ENCODE measurements around the gene CYTH3. TPM values are rescaled to one million over a fixed set of nuclear protein-coding genes. Genes with fewer than 3 reads are reported as not detected.
A peak's percentile ranks its signal among the peaks of the same experiment; 100 is the strongest.

Gene CYTH3
- total and polyA plus RNA-seq, 9 of the 15 experiments (the other 6 are each of a cell fraction or from before 2014, with no cell fraction given): 0.25 to 15.2 (median 11.4) TPM

DNA sequence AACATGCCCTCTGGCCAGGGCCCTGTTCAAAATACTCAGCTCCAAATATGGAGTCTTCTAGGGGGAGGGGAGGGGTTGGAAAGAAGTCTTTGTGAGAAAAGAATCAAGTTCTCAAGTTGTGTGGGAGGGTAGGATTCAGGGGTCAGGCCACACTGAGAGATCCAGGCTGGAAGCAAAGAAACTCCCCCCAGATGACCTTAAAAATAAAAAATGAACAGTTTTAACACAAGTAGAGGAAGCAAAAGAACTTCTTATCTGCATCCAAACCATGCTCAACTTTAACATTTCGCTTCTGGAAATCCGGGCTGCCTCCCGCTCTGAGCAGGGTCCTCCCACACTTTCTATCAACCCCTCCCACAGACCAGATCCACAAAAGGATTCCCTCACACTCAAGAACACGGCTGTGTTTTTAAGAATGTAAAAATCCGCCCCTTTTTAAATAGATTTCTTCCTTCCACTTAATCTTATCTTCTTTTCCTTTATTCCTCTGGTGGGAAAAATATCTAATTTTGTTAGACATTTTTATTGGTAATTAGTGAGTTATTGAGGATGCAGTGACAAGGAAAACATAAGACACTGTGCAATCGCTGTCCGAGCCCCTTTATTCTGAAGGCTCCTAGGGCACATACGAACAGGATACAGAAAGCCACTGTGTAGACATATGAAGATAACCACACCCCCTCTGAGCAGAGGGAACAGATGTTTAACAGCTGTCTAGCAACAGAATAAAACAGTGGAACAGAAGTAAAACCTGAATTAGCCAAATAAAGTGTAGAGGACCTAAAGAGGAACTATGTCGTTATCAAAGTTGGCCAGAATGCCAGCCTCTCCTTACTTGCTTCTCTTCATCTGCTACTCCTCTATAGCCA, 43.8 kb downstream of the CYTH3 start (continued):
- peak; percentile 78 for TF ChIP-seq TEAD4 (IDR thresholded peaks at IDR 0.05; ENCODE audit: low read length)
- TF ChIP-seq TEAD4 (CRISPR knock-in tag; IDR thresholded peaks at IDR 0.05; ENCODE audit: borderline replicate concordance): no peak
- no peak for TF ChIP-seq ZNF197 (CRISPR knock-in tag; IDR thresholded peaks at IDR 0.05; ENCODE audit: low read depth)
- peak; percentile 48 to 61 for TF ChIP-seq KDM1A (IDR thresholded peaks at IDR 0.05)
- TF ChIP-seq, protein P1, sequence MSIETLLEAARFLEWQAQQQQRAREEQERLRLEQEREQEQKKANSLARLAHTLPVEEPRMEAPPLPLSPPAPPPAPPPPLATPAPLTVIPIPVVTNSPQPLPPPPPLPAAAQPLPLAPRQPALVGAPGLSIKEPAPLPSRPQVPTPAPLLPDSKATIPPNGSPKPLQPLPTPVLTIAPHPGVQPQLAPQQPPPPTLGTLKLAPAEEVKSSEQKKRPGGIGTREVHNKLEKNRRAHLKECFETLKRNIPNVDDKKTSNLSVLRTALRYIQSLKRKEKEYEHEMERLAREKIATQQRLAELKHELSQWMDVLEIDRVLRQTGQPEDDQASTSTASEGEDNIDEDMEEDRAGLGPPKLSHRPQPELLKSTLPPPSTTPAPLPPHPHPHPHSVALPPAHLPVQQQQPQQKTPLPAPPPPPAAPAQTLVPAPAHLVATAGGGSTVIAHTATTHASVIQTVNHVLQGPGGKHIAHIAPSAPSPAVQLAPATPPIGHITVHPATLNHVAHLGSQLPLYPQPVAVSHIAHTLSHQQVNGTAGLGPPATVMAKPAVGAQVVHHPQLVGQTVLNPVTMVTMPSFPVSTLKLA (conservative IDR thresholded peaks at IDR 0.05): peak in 1 of 2 experiments; percentile 55; a peak in 1 of 4 replicates
- peak; percentile 27; the same call in 1 of the 2 replicates for TF ChIP-seq NCOR1 (IDR thresholded peaks at IDR 0.05)
- TF ChIP-seq RCOR1 (IDR thresholded peaks at IDR 0.05; ENCODE audit: borderline replicate concordance in 1 of 2, low read depth in 2 of 2, low read length in 2 of 2): peak in 1 of 2 experiments; percentile 50; a peak in 1 of 4 replicates
- peak; percentile 75 for TF ChIP-seq TAF9B (IDR thresholded peaks at IDR 0.05; ENCODE audit: partially characterized antibody)
- peak; percentile 35 for TF ChIP-seq RFX1 (IDR thresholded peaks at IDR 0.05)
- TF ChIP-seq, protein P2, sequence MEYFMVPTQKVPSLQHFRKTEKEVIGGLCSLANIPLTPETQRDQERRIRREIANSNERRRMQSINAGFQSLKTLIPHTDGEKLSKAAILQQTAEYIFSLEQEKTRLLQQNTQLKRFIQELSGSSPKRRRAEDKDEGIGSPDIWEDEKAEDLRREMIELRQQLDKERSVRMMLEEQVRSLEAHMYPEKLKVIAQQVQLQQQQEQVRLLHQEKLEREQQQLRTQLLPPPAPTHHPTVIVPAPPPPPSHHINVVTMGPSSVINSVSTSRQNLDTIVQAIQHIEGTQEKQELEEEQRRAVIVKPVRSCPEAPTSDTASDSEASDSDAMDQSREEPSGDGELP (CRISPR knock-in tag; IDR thresholded peaks at IDR 0.05; ENCODE audit: borderline replicate concordance): peak; percentile 87
- peak; percentile 47 for TF ChIP-seq CBFA2T2 (conservative IDR thresholded peaks at IDR 0.05)
- TF ChIP-seq, protein P3, sequence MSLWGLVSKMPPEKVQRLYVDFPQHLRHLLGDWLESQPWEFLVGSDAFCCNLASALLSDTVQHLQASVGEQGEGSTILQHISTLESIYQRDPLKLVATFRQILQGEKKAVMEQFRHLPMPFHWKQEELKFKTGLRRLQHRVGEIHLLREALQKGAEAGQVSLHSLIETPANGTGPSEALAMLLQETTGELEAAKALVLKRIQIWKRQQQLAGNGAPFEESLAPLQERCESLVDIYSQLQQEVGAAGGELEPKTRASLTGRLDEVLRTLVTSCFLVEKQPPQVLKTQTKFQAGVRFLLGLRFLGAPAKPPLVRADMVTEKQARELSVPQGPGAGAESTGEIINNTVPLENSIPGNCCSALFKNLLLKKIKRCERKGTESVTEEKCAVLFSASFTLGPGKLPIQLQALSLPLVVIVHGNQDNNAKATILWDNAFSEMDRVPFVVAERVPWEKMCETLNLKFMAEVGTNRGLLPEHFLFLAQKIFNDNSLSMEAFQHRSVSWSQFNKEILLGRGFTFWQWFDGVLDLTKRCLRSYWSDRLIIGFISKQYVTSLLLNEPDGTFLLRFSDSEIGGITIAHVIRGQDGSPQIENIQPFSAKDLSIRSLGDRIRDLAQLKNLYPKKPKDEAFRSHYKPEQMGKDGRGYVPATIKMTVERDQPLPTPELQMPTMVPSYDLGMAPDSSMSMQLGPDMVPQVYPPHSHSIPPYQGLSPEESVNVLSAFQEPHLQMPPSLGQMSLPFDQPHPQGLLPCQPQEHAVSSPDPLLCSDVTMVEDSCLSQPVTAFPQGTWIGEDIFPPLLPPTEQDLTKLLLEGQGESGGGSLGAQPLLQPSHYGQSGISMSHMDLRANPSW (CRISPR knock-in tag; IDR thresholded peaks at IDR 0.05): no peak
- peak; percentile 60 for TF ChIP-seq TCF3 (CRISPR knock-in tag; IDR thresholded peaks at IDR 0.05)
- no peak for TF ChIP-seq CHD2 (IDR thresholded peaks at IDR 0.05; ENCODE audit: low read depth, low read length)

All from K562 (cell line).